ENCODE results near the gene MTRF1.
"Not testable (repeated sequence)": the region's sequence is repeated elsewhere in the genome, so short reads cannot be mapped to it uniquely, and the experiment has no call there.

MTRF1 gene

DNA sequence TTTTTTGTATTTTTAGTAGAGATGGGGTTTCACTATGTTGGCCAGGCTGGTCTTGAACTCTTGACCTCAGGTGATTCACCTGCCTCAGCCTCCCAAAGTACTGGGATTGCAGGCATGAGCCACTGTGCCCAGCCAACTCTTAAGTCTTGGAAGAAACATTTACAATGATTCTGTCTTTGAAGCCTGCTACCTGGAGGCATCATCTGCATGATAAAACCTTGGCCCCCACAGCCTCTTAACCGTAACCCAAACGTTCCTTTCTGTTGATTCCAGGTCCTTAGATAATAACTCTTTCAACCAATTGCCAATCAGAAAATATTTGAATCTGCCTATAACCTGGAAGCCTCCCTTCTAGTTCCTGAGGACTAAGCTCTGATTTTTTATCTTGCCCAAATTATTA lies 15.8 kb upstream of the MTRF1 start:
- not testable (repeated sequence) for FAIRE-seq

DNA sequence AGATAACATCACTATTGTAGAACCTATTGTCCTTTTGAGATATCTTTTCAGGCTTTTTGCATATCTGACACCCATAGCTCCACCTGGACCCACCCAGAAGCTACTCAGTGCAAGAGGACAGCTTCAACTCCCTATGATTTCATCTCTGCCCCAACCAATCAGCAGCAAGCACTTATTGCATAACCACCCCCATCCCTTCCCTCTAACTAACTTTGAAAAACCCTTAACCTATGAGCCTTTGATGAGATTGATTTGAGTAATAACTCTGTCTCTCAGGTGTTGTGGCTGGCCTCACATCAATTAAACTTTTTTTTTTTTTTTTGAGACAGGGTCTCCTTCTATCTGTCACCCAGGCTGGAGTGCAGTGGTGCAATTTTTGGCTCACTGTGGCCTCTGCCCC lies 13.4 kb upstream of the MTRF1 start:
- FAIRE-seq, result no peak

DNA sequence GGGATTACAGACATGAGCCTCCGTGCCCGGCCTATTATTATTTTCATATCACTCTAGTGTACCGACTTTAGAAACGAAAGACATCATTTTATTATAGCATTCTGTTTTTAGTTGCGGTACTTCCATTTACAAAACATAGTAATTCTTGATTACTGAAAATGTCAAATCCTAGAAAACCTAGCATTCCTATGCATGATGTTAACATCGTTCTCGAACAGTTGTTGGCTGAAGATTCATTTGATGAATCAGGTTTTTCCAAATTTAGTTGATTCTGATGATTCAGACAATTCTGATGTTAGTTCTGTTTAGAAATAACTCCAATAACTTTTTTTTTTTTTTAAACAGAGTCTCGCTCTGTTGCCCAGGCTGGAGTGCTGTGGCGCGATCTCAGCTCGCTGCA lies 11.5 kb upstream of the MTRF1 start:
- FAIRE-seq, result no peak

GRCh38 chr13:41273831-41274441 lies 10.6 kb upstream of the MTRF1 start:
- no peak for FAIRE-seq

DNA sequence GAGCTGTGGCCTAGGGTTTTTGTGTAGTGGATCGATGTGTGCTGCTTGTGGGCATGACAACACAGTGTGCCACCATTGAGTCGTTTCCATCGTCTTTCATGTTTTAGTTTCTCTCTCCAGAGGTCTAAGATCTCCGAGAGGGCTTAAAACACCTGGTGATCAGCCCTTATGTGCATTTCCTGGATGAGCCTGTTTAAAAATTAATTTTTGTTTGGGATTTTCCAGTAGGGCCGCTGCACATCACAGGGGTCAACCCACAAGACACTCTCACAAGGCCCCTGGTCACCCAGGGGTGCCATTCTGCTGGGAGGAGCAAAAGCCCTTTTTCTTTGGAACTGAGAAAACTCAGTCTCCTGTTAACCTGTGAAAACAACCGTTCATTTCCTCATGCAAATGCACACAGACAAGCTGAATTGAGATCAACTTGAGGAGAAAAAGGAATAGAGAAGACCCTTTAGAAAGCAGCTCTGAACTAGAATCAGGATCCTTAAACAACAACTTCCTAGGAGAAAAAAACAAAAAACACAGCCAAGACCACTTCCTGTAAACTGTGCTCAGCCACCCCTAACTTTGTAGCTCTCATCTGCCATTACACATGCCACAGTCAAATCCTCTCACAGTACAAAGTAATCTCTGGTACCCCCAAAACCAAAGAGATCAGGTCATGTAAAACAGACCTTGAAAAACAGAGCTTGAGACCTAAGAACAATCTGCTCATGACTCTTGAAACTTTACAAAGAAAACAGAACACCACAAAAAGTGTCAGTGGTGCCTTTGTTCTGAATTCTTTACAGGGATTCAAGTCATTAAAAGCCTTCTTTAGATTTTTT lies 8.3 kb upstream of the MTRF1 start:
- no peak for FAIRE-seq

- no peak for FAIRE-seq
These were observed 5.4 kb upstream of the MTRF1 start for GRCh38 chr13:41268764-41269163.

- FAIRE-seq, result no peak
These were observed 3.7 kb upstream of the MTRF1 start for GRCh38 chr13:41267106-41267505.

DNA sequence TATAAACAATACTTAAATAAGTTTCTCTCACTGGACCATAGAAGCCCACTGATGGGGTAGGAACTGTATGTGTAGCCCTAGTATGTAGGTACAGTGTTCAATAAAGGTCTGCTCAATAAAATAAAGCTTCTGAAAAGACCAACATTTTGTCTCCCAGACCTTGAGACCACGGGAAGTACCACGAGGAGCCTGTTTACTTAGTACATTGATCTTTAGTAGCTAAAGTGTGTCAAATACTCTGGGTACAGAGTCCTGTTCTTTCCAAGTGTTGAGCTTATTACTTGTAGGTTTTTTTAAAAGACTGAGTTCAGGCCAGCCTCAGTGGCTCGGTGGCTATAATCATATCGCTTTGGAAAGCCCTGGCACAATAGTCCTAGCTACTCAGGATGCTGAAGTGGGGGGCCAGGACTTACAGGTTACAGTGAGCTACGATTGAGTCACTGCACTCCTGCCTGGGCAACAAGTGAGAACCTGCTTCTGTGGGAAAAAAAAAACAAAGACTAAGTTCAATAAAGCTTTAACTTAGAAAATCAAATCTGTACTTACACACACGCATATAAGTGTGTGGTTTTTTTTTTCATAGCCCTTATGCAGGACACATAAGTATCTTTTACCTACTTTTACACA lies 3.4 kb downstream of the MTRF1 start:
- FAIRE-seq, result no peak

GRCh38 chr13:41257535-41257934 lies 5.8 kb downstream of the MTRF1 start:
- FAIRE-seq, result no peak

- no peak for FAIRE-seq
These were observed 8.5 kb downstream of the MTRF1 start for GRCh38 chr13:41254902-41255301.

- no peak for FAIRE-seq
These were observed 12.4 kb downstream of the MTRF1 start for GRCh38 chr13:41250993-41251392.

- no peak for FAIRE-seq
These were observed 16.3 kb downstream of the MTRF1 start for GRCh38 chr13:41246969-41247680.

- no peak for FAIRE-seq
These were observed 18.8 kb downstream of the MTRF1 start for GRCh38 chr13:41244556-41244955.

DNA sequence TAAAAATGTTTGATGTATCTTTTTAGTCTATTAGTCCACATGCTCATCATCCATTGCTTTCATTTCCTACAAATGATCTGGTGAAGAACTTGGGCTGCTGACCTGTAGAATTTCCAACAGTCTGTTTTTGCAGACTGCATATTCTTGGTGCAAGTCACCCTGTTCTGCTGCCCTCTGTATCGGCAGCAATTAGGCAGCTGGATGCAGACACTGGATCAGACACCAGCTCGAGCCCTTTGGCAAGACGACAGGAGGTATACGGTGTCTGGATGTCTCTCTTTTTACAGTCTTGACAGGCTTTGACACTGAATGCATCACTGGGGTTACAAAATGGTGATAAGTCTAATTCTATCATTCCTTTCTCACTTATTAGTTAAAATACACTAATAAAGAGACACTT lies 21.8 kb downstream of the MTRF1 start:
- no peak for FAIRE-seq

GRCh38 chr13:41236369-41236768 lies 27.0 kb downstream of the MTRF1 start:
- no peak for FAIRE-seq

DNA sequence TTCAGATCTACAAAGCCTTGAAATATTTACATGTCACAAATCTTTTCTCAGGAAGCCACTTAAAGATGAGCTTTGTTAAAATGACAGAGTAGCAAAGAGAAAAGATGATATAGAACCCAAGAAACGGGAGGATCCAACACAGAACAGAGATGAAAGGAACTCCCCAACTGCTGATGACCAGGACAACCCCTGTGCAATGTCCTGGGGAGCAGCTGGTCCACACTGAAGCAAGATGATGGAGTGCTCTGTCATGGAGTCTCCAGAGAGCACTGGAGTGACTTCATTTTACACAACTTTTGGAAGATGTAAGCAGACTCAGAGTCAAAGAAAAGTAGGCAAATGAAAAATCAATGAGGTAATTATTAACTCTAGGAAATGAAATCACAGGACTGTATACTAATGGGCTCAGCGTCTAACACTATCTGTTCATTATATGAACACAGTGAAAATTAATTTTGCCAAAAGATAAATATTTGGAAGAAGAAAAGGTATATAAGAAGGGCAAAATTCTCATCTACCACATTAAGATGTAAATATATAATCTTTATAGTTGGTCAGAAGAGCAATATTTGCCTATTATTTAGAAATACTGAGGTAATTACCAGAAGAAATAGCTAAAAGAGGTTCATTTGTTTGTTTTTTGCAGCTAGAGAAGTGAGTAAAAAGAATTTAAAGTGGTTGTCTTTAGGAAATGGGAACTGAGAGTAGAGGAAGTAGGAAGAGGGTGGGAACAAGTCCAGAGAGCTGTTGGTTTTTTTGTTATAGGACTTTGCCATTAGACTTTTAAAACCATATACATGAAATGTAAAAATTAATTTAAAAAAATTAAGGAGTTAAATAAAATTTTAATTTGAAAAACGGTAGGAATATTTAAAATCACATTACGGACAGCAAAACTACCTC lies 30.5 kb downstream of the MTRF1 start:
- FAIRE-seq, result no peak

DNA sequence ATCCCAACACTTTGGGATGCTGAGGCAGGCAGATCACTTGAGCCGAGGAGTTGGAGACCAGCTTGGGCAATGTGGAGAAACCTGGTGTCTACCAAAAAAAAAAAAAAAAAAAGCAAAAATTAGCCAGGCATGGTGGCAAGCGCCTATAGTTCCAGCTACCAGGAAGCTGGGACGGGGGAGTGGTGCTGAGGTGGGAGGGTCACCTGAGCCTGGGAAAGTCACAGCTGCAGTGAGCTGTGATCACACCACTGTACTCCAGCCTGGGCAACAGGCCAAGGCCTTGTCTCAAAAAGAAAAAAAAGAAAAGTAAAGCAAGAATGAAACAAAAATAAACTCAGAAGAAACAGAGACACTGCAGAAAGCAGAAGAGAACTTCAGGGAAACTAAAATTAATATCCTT lies 31.6 kb downstream of the MTRF1 start:
- FAIRE-seq, result no peak

DNA sequence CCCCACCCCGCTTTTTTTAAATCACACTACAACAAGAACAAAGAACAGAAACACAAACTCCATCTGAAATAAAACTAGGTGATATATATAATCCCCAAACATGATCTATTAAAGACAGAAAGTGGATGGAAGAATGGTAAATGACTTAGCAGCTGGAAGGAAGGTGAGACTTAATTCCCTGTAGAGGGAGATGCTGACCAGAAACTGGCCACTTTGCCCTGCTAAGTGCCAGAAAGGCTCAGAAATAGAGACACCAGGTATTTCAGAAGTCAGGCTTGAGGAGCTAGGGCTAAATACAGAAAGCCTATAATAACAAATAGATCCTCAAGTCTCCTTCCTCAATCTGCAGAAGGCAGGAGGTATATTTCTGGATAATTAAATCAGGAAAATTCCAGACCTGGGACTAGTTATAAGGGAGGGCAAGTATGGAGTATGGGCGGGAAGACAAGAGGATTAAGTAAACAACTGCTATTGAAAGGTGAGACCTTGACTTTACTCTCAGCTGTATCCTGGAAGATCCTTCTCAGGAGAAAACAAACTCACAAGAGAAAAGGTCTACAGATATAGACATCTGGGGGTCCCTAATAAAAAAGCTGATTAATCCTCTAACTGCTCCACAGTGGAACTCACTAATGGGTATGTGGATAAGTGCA lies 32.2 kb downstream of the MTRF1 start:
- FAIRE-seq, result no peak

DNA sequence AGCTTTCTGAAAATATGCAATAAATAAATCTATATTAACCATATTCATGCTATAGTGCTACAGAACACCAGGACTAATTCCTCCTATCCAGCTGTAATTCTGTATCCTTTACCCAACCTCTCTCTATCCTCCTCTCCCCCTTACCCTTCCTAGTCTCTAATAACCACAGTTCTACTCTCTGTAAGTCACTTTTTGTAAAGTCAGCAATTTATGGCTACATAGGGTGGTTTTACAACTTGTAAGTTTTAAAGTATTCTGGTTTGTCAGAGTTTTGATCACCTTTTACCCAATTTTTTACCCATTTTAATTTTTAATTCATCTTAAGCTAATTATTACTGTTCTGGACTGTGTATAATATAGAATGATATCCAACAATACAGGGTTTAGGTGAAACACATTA lies 34.0 kb downstream of the MTRF1 start:
- FAIRE-seq, result no peak

DNA sequence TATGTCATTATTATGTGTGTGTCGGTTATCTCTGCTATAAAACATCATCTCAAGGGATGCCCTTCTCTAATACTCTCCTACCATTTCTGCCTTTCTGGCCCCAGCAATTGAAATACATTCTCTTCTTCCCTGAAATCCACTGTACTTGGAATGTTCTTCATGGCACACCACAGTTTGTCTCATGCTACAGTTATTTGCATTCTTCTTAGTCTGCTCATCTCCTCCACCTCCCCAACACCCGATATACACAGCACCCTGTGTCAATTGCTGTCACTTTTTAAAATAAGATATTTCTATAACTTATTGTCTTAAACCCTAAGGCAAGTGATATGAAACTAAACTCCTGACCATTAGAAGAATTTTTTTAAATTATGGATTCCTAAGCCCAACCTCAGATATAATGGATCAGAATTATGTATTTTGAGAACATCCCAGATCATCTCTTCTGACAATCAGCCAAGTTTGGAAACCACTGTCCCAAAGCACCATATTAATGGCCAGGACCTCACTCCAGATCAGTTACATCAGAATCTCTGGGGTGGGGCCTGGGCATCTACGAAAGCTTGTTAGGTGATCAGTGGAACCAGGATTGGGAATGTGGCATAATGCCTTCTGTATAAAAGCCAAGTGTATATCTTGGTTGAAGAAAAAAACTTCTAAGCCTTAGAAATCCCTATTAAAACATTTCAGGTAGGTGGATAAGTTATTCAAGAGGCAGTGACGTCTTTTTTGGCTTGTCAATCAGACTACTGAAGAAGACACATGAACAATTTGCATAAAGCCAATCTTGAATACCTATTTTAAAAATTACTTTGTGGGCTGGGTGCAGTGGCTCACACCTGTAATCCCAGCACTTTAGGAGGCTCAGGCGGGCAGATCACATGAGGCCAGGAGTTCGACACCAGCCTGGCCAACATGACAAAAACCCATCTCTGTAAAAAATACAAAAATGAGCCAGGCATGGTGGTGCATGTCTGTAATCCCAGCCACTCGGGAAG lies 39.0 kb downstream of the MTRF1 start:
- FAIRE-seq, result no peak
